GM23338 (cell line): ENCODE measurements around the gene TRIM31. TPM values are rescaled to one million over a fixed set of nuclear protein-coding genes. Genes with fewer than 3 reads are reported as not detected.

Experiments used
- ATAC-seq: fragments of 200-7000 bp; cut with Tn5 transposase; 3 replicates; pipeline ENCODE4 v1.9.1; 2020
- DNase-seq: peaks from one replicate; pipeline ENCODE4 v3.0.0-alpha.2; 2015; ENCODE audit warnings: low spot score
- H2AFZ ChIP-seq: fragments of 200-600 bp; sonication (generic); 2 replicates; pipeline ENCODE4 v1.8.0; 2016; ENCODE audit warnings: antibody characterized with exemption, mild to moderate bottlenecking, moderate library complexity
- H3F3A ChIP-seq: fragments of 200-600 bp; sonication (generic); replicated peaks from 2 replicates; pipeline ENCODE4 v1.8.0; 2017; ENCODE audit warnings: antibody characterized with exemption, mixed run types, low read depth
- H3K27ac ChIP-seq: fragments of 200-600 bp; sonication (generic); 2 replicates; pipeline ENCODE4 v1.6.1; 2016; ENCODE audit warnings: low read depth
- H3K27me3 ChIP-seq: fragments of 200-600 bp; sonication (generic); 2 replicates; pipeline ENCODE4 v1.8.0; 2016; ENCODE audit warnings: mild to moderate bottlenecking, mixed run types, moderate library complexity; ENCODE audit not compliant: insufficient read depth
- H3K36me3 ChIP-seq: fragments of 200-600 bp; sonication (generic); 2 replicates; pipeline ENCODE4 v1.8.0; 2016; ENCODE audit warnings: mild to moderate bottlenecking; ENCODE audit not compliant: insufficient read depth
- H3K4me1 ChIP-seq: fragments of 200-600 bp; sonication (generic); 2 replicates; pipeline ENCODE4 v1.8.0; 2016; ENCODE audit warnings: mild to moderate bottlenecking, moderate library complexity; ENCODE audit not compliant: insufficient read depth
- H3K4me2 ChIP-seq: fragments of 200-600 bp; sonication (generic); 2 replicates; pipeline ENCODE4 v1.7.1; 2017; ENCODE audit warnings: mixed run types
- H3K4me3 ChIP-seq: fragments of 200-600 bp; sonication (generic); 2 replicates; pipeline ENCODE4 v1.6.1; 2016; ENCODE audit warnings: mixed run types
- H3K79me2 ChIP-seq: fragments of 200-600 bp; sonication (generic); replicated peaks from 2 replicates; pipeline ENCODE4 v1.8.0; 2017; ENCODE audit warnings: mild to moderate bottlenecking; ENCODE audit not compliant: insufficient read depth
- H3K9me2 ChIP-seq: fragments of 200-600 bp; sonication (generic); 2 replicates; pipeline ENCODE4 v1.8.0; 2017; ENCODE audit not compliant: insufficient read depth
- H4K20me1 ChIP-seq: fragments of 200-600 bp; sonication (generic); replicated peaks from 2 replicates; pipeline ENCODE4 v1.8.0; 2017; ENCODE audit warnings: mild to moderate bottlenecking; ENCODE audit not compliant: insufficient read depth
- H3K27ac Mint-ChIP-seq: 2 replicates; pipeline ENCODE4 v1.8.0; 2020; ENCODE audit warnings: inconsistent platforms, mild to moderate bottlenecking, moderate library complexity, mixed read lengths
- H3K27me3 Mint-ChIP-seq: 3 replicates; pipeline ENCODE4 v1.8.0; 2022; ENCODE audit warnings: low read depth, mild to moderate bottlenecking, moderate library complexity, mixed read lengths, inconsistent platforms; ENCODE audit not compliant: insufficient read depth, poor library complexity
- H3K36me3 Mint-ChIP-seq: 3 replicates; pipeline ENCODE4 v1.8.0; 2021; ENCODE audit warnings: low read depth, mild to moderate bottlenecking, inconsistent platforms, moderate library complexity, mixed read lengths
- H3K4me1 Mint-ChIP-seq: 3 replicates; pipeline ENCODE4 v1.8.0; 2020; ENCODE audit warnings: mild to moderate bottlenecking, inconsistent platforms, mixed read lengths
- H3K4me3 Mint-ChIP-seq: 3 replicates; pipeline ENCODE4 v1.8.0; 2021; ENCODE audit warnings: moderate library complexity, mild to moderate bottlenecking, inconsistent platforms, mixed read lengths
- H3K9me3 Mint-ChIP-seq: 3 replicates; pipeline ENCODE4 v1.8.0; 2020; ENCODE audit warnings: moderate library complexity, mild to moderate bottlenecking, inconsistent platforms, mixed read lengths
- CREB1 ChIP-seq: fragments of 250-450 bp; sonication (Bioruptor Pico); IDR thresholded peaks from 2 replicates; pipeline ENCODE4 v1.5.0; 2020; ENCODE audit warnings: low read depth, mild to moderate bottlenecking, moderate library complexity
- CTCF ChIP-seq, 2 experiments: fragments of 200-600 bp in 1 of 2; sonication (generic) in 1 of 2; conservative IDR thresholded peaks; 2 replicates each; pipeline versions ENCODE4 v1.5.1 to v1.6.1; 2016 to 2017; ENCODE audit warnings: antibody characterized with exemption in 2 of 2, low read depth in 2 of 2, mild to moderate bottlenecking in 2 of 2, moderate library complexity in 1 of 2
- ETS1 ChIP-seq: IDR thresholded peaks from 2 replicates; pipeline ENCODE4 v1.6.1; 2016; ENCODE audit warnings: antibody characterized with exemption
- EZH2phosphoT487 ChIP-seq: fragments of 200-600 bp; sonication (generic); IDR thresholded peaks from one replicate; pipeline ENCODE4 v1.8.1; 2018; ENCODE audit warnings: antibody characterized with exemption; ENCODE audit not compliant: unreplicated experiment
- REST ChIP-seq: IDR thresholded peaks from one replicate; pipeline ENCODE4 v1.6.1; 2018; ENCODE audit warnings: antibody characterized with exemption; ENCODE audit not compliant: unreplicated experiment
- STAT1 ChIP-seq: IDR thresholded peaks from one replicate; pipeline ENCODE4 v1.6.1; 2016; ENCODE audit warnings: antibody characterized with exemption; ENCODE audit not compliant: unreplicated experiment
- ZNF114 ChIP-seq: fragments of 250-450 bp; sonication (Bioruptor Pico); IDR thresholded peaks from 2 replicates; pipeline ENCODE4 v1.5.0; 2020; ENCODE audit warnings: mild to moderate bottlenecking, moderate library complexity
- ZNF331 ChIP-seq: fragments of 250-450 bp; sonication (Bioruptor Pico); IDR thresholded peaks from 2 replicates; pipeline ENCODE4 v1.5.0; 2020; ENCODE audit warnings: low read depth, mild to moderate bottlenecking, moderate library complexity
- polyA plus RNA-seq: library from polyadenylated mRNA; unstranded; fragments of >200 nt; fragmentation: Nextera tagmentation; extraction: Ambion mirVana; gene quantifications from 2 replicates; pipeline ENCODE4 v1.2.1, GENCODE V29; 2016
- total RNA-seq: library from RNA; depleted of rRNA; stranded (reverse); fragments of >200 nt; shearing (Covaris generic); gene quantifications from 2 replicates; pipeline ENCODE4 v1.2.3, GENCODE V29; 2014

Gene TRIM31
- total and polyA plus RNA-seq, 2 experiments from 2014 or later = 0.26 TPM; not detected in 1

- H3K4me1 Mint-ChIP-seq = no peaks in the 10 kb centered on the region
- H3K27ac Mint-ChIP-seq = no peak overlapping the region
- H3K4me2 ChIP-seq = no peak overlapping the region
- H4K20me1 ChIP-seq = no peaks in the 10 kb centered on the region
- no peak for DNase-seq
- TF ChIP-seq CTCF (conservative IDR thresholded peaks at IDR 0.05; ENCODE audit: low read depth in 2 of 2) = no peak
- no peak for TF ChIP-seq CREB1 (CRISPR knock-in tag)
- TF ChIP-seq STAT1 = no peak
- no peaks in the 10 kb centered on the region for H3K36me3 ChIP-seq
- ATAC-seq = no peak
- H3K27ac ChIP-seq = no peak overlapping the region
- no peak overlapping the region for H3K4me3 Mint-ChIP-seq
- H3K9me2 ChIP-seq = no peaks in the 10 kb centered on the region
- H3K79me2 ChIP-seq = no peaks in the 10 kb centered on the region
- no peak overlapping the region for H3K4me3 ChIP-seq
- no peaks in the 10 kb centered on the region for H3K9me3 Mint-ChIP-seq
- H2AFZ ChIP-seq = no peak overlapping the region
- H3K27me3 ChIP-seq = 0 out of 2 replicates have a peak, but pooled peaks cover 11% of the 10 kb centered on the region
- no peaks in the 10 kb centered on the region for H3K4me1 ChIP-seq
- H3F3A ChIP-seq = no peaks in the 10 kb centered on the region
- H3K36me3 Mint-ChIP-seq = no peaks in the 10 kb centered on the region
- peaks cover 4% of the 10 kb centered on the region for H3K27me3 Mint-ChIP-seq
Measured at GRCh38 chr6:30152910-30153610, 40.2 kb upstream of the TRIM31 start.

- DNase-seq = no peak
- no peak for TF ChIP-seq REST
- TF ChIP-seq ZNF331 = no peak
- TF ChIP-seq STAT1 = no peak
- no peak for TF ChIP-seq EZH2phosphoT487
- no peak for TF ChIP-seq ZNF114 (CRISPR knock-in tag)
- no peak for TF ChIP-seq ETS1
Measured at GRCh38 chr6:30152016-30152673, 39.3 kb upstream of the TRIM31 start.

More at GRCh38 chr6:30152016-30152673, 39.3 kb upstream of the TRIM31 start:
- Mint-ChIP-seq H3K27me3 (peaks cover 4% of the 10 kb centered on the region), H3K4me3 (no peak overlapping the region), H3K36me3 (no peaks in the 10 kb centered on the region), H3K9me3 (no peaks in the 10 kb centered on the region), H3K4me1 (no peaks in the 10 kb centered on the region), H3K27ac (no peak overlapping the region)
- no peak for ATAC-seq
- Histone ChIP-seq H4K20me1 (no peaks in the 10 kb centered on the region), H3K9me2 (no peaks in the 10 kb centered on the region), H3K4me1 (no peaks in the 10 kb centered on the region), H3F3A (no peaks in the 10 kb centered on the region), H3K27ac (no peak overlapping the region), H3K36me3 (no peaks in the 10 kb centered on the region), H3K27me3 (0 out of 2 replicates have a peak, but pooled peaks cover 11% of the 10 kb centered on the region), H3K79me2 (no peaks in the 10 kb centered on the region), H3K4me3 (no peak overlapping the region), H3K4me2 (no peak overlapping the region), H2AFZ (no peak overlapping the region)
